GM18909 (cell line): Measurements from ENCODE around the gene DEGS2.
"Not testable (repeated sequence)": the region's sequence is repeated elsewhere in the genome, so short reads cannot be mapped to it uniquely, and the experiment has no call there.

ENCODE experiments used
- ATAC-seq: cut with Tn5 transposase; IDR thresholded peaks from one replicate; pipeline ENCODE4 v1.9.1; 2021; ENCODE audit warnings: mild to moderate bottlenecking; ENCODE audit not compliant: unreplicated experiment, poor library complexity

The DEGS2 gene

GRCh38 chr14:100159094-100159864 is at the start of gene DEGS2:
Gene DEGS2, minus strand, starts transcription at chr14:100159645. Its CDS starts 58 bp downstream, at chr14:100159587.
- peak; percentile 46 for ATAC-seq

- ATAC-seq, result not testable (repeated sequence)
These were observed 48.7 kb upstream of the DEGS2 start for GRCh38 chr14:100208136-100208535.

GRCh38 chr14:100207588-100207987 is 48.1 kb upstream of the DEGS2 start:
- ATAC-seq, result not testable (repeated sequence)

GRCh38 chr14:100204835-100205167 is 45.4 kb upstream of the DEGS2 start:
- ATAC-seq, result not testable (repeated sequence)

GRCh38 chr14:100203962-100204834 is 44.8 kb upstream of the DEGS2 start:
- no peak for ATAC-seq

GRCh38 chr14:100203146-100203545 is 43.7 kb upstream of the DEGS2 start:
- no peak for ATAC-seq

- no peak for ATAC-seq
These were observed 43.3 kb upstream of the DEGS2 start for GRCh38 chr14:100202712-100203111.

GRCh38 chr14:100201701-100202100 is 42.3 kb upstream of the DEGS2 start:
- ATAC-seq, result no peak

GRCh38 chr14:100200311-100200710 is 40.9 kb upstream of the DEGS2 start:
- ATAC-seq, result no peak

GRCh38 chr14:100199240-100199860 is 39.9 kb upstream of the DEGS2 start:
- ATAC-seq, result no peak

- ATAC-seq, result no peak
These were observed 34.2 kb upstream of the DEGS2 start for GRCh38 chr14:100193417-100194357.

GRCh38 chr14:100192672-100193416 is 33.4 kb upstream of the DEGS2 start:
- peak; percentile 99 for ATAC-seq

GRCh38 chr14:100192250-100192671 is 32.8 kb upstream of the DEGS2 start:
- no peak for ATAC-seq

- ATAC-seq, result no peak
These were observed 32.3 kb upstream of the DEGS2 start for GRCh38 chr14:100191584-100192249.

- ATAC-seq, result no peak
These were observed 30.7 kb upstream of the DEGS2 start for GRCh38 chr14:100190126-100190525.

- no peak for ATAC-seq
These were observed 29.1 kb upstream of the DEGS2 start for GRCh38 chr14:100188392-100189030.

- no peak for ATAC-seq
These were observed 27.9 kb upstream of the DEGS2 start for GRCh38 chr14:100187247-100187833.
